ENCODE results near the gene RGS19. TPM values are rescaled to one million over a fixed set of nuclear protein-coding genes. Genes with fewer than 3 reads are reported as not detected.

Gene RGS19
- total RNA-seq, 1 experiment from 2014 or later, result 43.2 TPM

DNA sequence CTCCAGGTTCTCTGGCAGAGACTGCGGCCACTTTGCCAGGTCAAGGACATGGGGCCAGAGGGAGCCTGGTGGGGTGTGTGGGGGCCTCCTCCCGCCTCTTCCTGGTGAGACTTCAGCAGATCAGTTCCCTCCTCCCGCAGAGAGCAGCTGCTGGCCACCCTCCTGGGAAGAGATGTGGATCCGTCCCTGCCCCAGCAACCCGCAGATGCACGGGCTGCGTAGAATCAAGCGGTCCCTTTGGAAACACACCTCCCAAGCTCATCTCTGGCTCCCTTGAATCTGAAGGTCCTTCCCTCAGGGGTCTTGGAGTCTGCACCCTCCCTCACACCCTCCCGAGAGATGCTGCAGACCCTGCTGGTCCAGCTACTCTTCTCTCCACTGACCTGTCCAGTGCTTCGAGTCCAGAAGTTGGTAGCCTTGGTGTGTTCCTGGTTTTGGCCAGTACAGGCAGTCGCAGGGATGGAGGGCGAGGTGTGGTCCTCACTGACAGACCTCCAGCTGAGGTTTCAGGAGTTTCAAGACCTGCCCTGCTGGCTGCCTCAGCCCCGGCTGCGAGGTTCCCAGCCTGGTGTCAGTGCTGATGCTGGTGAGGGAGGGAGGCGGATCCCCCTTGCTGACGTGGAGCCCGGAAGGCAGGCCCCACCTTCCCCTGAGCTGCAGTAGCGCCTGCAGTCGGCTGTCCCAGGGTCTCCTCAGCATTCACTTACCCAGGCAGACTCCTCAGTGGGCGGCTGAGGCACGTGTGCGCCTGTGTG is 27.8 kb upstream of the RGS19 start, which contains the start of gene NPBWR2:
Gene NPBWR2, minus strand, starts transcription at position 585 of the 755 bp plus-strand sequence. CDS start 734 bp downstream, outside the sequence.
- H3K27ac ChIP-seq (ENCODE audit: low read length), result no peak within 1 kb of the TSS

DNA sequence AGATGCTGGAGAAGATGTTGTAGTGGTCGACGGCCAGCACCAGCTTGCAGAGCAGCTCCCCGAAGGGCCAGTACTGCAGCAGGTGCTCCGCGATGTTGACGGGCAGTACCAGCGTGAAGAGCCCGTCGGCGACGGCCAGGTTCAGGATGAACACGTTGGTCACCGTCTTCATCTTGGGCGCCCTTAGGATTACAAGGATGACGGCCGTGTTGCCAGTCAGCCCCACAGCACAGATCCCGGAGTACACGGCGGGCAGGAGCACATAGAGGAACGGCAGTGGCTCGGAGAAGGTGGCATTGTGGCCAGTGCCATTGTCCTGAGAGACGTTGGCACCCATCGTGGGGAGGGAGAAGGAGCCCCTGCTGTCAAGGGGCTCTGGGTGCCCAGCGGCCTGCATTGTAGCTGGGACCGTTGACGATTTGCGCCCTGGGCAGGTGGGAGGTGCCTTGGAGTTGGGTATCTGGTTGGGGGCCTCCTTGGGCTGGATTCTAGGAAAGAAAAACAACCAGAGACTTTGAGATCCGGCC is 27.2 kb upstream of the RGS19 start:
- H3K27ac ChIP-seq (ENCODE audit: low read length), result no peak overlapping the region
- H3K36me3 ChIP-seq (ENCODE audit: low read depth, low read length), result no peaks in the 10 kb centered on the region
- TF ChIP-seq, protein P1, sequence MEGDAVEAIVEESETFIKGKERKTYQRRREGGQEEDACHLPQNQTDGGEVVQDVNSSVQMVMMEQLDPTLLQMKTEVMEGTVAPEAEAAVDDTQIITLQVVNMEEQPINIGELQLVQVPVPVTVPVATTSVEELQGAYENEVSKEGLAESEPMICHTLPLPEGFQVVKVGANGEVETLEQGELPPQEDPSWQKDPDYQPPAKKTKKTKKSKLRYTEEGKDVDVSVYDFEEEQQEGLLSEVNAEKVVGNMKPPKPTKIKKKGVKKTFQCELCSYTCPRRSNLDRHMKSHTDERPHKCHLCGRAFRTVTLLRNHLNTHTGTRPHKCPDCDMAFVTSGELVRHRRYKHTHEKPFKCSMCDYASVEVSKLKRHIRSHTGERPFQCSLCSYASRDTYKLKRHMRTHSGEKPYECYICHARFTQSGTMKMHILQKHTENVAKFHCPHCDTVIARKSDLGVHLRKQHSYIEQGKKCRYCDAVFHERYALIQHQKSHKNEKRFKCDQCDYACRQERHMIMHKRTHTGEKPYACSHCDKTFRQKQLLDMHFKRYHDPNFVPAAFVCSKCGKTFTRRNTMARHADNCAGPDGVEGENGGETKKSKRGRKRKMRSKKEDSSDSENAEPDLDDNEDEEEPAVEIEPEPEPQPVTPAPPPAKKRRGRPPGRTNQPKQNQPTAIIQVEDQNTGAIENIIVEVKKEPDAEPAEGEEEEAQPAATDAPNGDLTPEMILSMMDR (conservative IDR thresholded peaks at IDR 0.05; ENCODE audit: low read depth, low read length), result no peak
- TF ChIP-seq EZH2 (IDR thresholded peaks at IDR 0.05; ENCODE audit: low read length, unreplicated experiment) (no peak), EZH2phosphoT487 (IDR thresholded peaks at IDR 0.05; ENCODE audit: borderline replicate concordance, low read length) (no peak)
- DNase-seq (no peak), ATAC-seq (no peak)
- H3K79me2 ChIP-seq (ENCODE audit: low read length), result no peaks in the 10 kb centered on the region
- no peaks in the 10 kb centered on the region for H3F3A ChIP-seq (ENCODE audit: low read length, unreplicated experiment)
- CTCF ChIA-PET, result no interaction called here
- no peak overlapping the region for H2AFZ ChIP-seq (ENCODE audit: low read length)
- no peak overlapping the region for H3K4me3 ChIP-seq (ENCODE audit: low read length)
- intact Hi-C loops (cut with micrococcal nuclease), result no loop called here
- no peaks in the 10 kb centered on the region for H3K9me2 ChIP-seq (replicated peaks; ENCODE audit: low read length)
- H4K20me1 ChIP-seq (ENCODE audit: low read length), result no peaks in the 10 kb centered on the region
- H3K9me3 ChIP-seq (ENCODE audit: low read length), result no peaks in the 10 kb centered on the region
- 0 out of 2 replicates have a peak, but pooled peaks cover 3% of the 10 kb centered on the region for H3K27me3 ChIP-seq (ENCODE audit: low read length)
- no peak overlapping the region for H3K4me2 ChIP-seq (ENCODE audit: low read length)
- H3K4me1 ChIP-seq (ENCODE audit: insufficient read depth, low read length), result no peaks in the 10 kb centered on the region
- no peak overlapping the region for H3K9ac ChIP-seq (ENCODE audit: low read length)
- POLR2A ChIA-PET (ENCODE audit: unreplicated experiment), result no interaction called here
- no TSS peak for BruUV-seq (replicated peaks)

More for the DNA sequence above, 27.8 kb upstream of the RGS19 start, which contains the start of gene NPBWR2:
- Histone ChIP-seq H3F3A (ENCODE audit: low read length, unreplicated experiment) (no peaks in the 10 kb centered on the region), H3K9me3 (ENCODE audit: low read length) (no peaks in the 10 kb centered on the region), H3K9ac (ENCODE audit: low read length) (no peak within 1 kb of the TSS), H4K20me1 (ENCODE audit: low read length) (no peaks in the 10 kb centered on the region), H2AFZ (ENCODE audit: low read length) (no peak within 1 kb of the TSS), H3K79me2 (ENCODE audit: low read length) (no peaks in the 10 kb centered on the region), H3K4me3 (ENCODE audit: low read length) (no peak within 1 kb of the TSS), H3K4me1 (ENCODE audit: insufficient read depth, low read length) (no peaks in the 10 kb centered on the region), H3K27me3 (ENCODE audit: low read length) (no peaks in the 10 kb centered on the region), H3K4me2 (ENCODE audit: low read length) (no peak within 1 kb of the TSS), H3K9me2 (replicated peaks; ENCODE audit: low read length) (no peaks in the 10 kb centered on the region), H3K36me3 (ENCODE audit: low read depth, low read length) (no peaks in the 10 kb centered on the region)
- DNase-seq (no peak), ATAC-seq (no peak)
- TF ChIP-seq EZH2phosphoT487 (IDR thresholded peaks at IDR 0.05; ENCODE audit: borderline replicate concordance, low read length), result no peak
- TF ChIP-seq, protein P1 (conservative IDR thresholded peaks at IDR 0.05; ENCODE audit: low read depth, low read length), result no peak
- TF ChIP-seq EZH2 (IDR thresholded peaks at IDR 0.05; ENCODE audit: low read length, unreplicated experiment), result no peak
- CTCF ChIA-PET, result no interaction called here
- no TSS peak for BruUV-seq (replicated peaks)
- intact Hi-C loops (cut with micrococcal nuclease), result no loop called here
- POLR2A ChIA-PET (ENCODE audit: unreplicated experiment), result no interaction called here

Measured in PC-3 (cell line).